Measurements from ENCODE around the gene PPP1R3F. TPM values are rescaled to one million over a fixed set of nuclear protein-coding genes. Genes with fewer than 3 reads are reported as not detected.
"Not testable (repeated sequence)": the region's sequence is repeated elsewhere in the genome, so short reads cannot be mapped to it uniquely, and the experiment has no call there.

PPP1R3F gene
- total and polyA plus RNA-seq, 8 donors, result 1.4 to 20.4 (median 4.8) TPM

DNA sequence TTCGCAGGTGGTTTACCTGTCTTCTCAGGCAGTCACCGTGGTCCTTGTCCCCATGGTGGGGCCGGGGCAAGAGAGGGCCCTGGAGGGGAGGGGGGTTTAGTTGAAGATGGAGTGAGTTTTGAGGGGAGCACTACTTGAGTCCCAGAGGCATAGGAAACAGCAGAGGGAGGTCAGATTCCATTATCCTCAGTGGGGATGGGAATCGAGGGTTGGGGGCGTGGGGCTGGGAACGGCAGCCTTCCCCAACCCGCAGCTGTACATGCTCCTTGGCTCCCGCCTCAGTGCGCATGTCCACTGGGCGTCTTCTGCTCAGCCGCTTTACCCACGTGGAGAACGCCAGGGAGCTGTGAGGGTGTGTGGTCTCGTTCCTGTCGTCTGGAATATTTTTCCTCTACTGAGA, 33.8 kb downstream of the PPP1R3F start, which contains the start of gene GAGE10:
TSS of gene GAGE10 (plus strand) at position 301 of the 400 bp plus-strand sequence. CDS start 1,214 bp downstream, outside the sequence.
- TF ChIP-seq EP300 (IDR thresholded peaks at IDR 0.05) (no peak), POLR2AphosphoS5 (IDR thresholded peaks at IDR 0.05) (no peak), POLR2A (IDR thresholded peaks at IDR 0.05) (no peak), CTCF (IDR thresholded peaks at IDR 0.05) (no peak)
- no peak for DNase-seq
- Histone ChIP-seq H3K27ac (no peak within 1 kb of the TSS), H3K27me3 (peaks cover 0 to 3% (median 0%) of the 10 kb centered on the region in 3 donors), H3K36me3 (no peaks in the 10 kb centered on the region), H3K9me3 (no peaks in the 10 kb centered on the region), H3K4me3 (no peak within 1 kb of the TSS), H3K4me1 (no peaks in the 10 kb centered on the region)
- intact Hi-C loops (cut with DNase I; ENCODE audit: low total_unique reads), result no loop called here
- WGBS, 5 donors, result 72 to 97% (median 87%) methylated on average over 6 to 15 of the region's 15 CpGs

GRCh38 chrX:49307775-49308174, 38.2 kb downstream of the PPP1R3F start:
- H3K4me1 ChIP-seq, result peaks cover 0 to 13% (median 5%) of the 10 kb centered on the region in 4 donors

DNA sequence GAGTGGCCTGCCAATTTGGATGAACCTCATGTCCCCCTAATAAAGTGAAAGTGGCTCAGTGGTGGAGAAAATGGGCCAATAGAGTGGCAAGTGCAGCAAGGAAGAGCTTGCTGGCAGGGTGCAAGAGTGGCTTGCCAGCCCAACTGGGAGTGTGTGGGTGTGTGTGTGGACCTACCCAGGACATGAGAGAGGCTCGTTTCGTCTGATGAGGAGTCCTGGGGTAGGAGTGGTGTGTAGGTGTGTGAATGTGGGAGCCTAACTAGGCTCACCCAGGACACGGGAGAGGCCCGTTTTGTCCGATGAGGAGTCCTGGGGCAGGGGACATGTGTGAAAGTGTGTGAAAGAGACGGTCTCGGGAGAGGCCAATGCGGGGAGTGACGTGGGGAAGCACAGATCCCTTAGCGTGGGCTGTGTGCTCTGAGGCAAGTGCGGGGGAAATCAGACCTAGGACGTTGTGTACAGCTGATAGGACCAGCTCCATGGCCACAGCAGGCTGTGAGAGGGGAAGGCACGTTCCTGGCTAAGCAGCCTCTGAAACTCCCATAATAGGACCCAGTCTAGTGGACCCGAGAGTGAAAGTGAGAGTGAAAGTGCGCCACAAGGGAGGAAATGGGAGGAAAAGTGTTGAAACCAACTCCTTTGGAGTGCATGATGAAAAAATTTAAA, 39.1 kb downstream of the PPP1R3F start:
- 60 to 71% (median 68%) methylated on average over 13 to 15 of the region's 15 CpGs for WGBS, 5 donors
- peak in 1 of 2 donors; percentile 67 for DNase-seq

More at GRCh38 chrX:49307775-49308174, 38.2 kb downstream of the PPP1R3F start:
- H3K36me3 ChIP-seq; intact Hi-C loops (cut with DNase I; ENCODE audit: low total_unique reads); DNase-seq; H3K27ac ChIP-seq; H3K4me3 ChIP-seq; H3K9me3 ChIP-seq; H3K27me3 ChIP-seq: not testable (repeated sequence)
- WGBS, 5 donors, result 38 to 66% (median 53%) methylated on average over 2 of the region's 2 CpGs

DNA sequence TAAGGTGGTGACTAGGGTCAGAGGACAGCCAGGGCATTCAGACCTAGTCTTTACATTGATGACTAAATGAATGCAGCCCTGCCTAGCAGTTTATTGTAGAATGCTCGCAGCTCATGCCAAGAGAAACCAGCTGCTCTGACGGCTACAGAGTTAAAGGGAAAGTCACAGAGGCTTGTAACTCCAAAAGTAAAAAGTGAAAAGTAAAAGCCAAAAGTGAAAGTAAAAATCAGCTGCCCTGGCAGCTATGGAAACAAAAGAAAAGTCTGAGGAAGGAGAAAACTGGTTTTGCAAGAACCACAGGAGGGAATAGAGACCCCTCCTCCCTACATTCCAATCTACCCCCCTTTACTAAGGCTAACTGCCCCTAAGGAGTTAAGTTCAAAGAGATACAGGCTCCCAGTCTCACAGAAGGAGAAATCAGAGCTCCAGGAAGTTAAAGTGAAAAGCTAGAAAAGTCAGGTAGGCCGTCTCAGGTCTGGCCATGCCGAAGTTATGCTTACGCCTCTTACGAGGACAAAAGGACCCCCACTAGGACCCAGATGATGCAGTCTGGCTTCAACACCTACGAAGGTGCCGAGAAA, 39.9 kb downstream of the PPP1R3F start:
- WGBS, 5 donors, result 7 to 23% (median 13%) methylated on average over 8 of the region's 8 CpGs
- no peaks in the 10 kb centered on the region for H3K9me3 ChIP-seq
- intact Hi-C loops (cut with DNase I; ENCODE audit: low total_unique reads), result no loop called here
- peak in 1 of 2 donors; percentile 65 for DNase-seq
- H3K36me3 ChIP-seq, result no peaks in the 10 kb centered on the region
- peak overlapping the region; percentile 44 to 78 (median 70) for H3K27ac ChIP-seq
- TF ChIP-seq CTCF (IDR thresholded peaks at IDR 0.05) (no peak), POLR2AphosphoS5 (IDR thresholded peaks at IDR 0.05) (no peak), POLR2A (IDR thresholded peaks at IDR 0.05) (no peak), EP300 (IDR thresholded peaks at IDR 0.05) (no peak)
- H3K27me3 ChIP-seq, result no peaks in the 10 kb centered on the region
- peak overlapping the region; percentile 30 to 36 (median 34) for H3K4me3 ChIP-seq
- peaks cover 0 to 13% (median 5%) of the 10 kb centered on the region in 4 donors for H3K4me1 ChIP-seq

More for the DNA sequence above, 39.1 kb downstream of the PPP1R3F start:
- TF ChIP-seq POLR2A (IDR thresholded peaks at IDR 0.05) (no peak), CTCF (IDR thresholded peaks at IDR 0.05) (no peak)
- H3K27ac ChIP-seq, result peak overlapping the region in 4 of 5 donors; percentile 54 to 78 (median 72)
- no peaks in the 10 kb centered on the region for H3K9me3 ChIP-seq
- H3K27me3 ChIP-seq, result no peaks in the 10 kb centered on the region
- H3K36me3 ChIP-seq, result no peaks in the 10 kb centered on the region
- intact Hi-C loops (cut with DNase I; ENCODE audit: low total_unique reads), result no loop called here
- peak overlapping the region; percentile 30 to 36 (median 34) for H3K4me3 ChIP-seq
- peaks cover 0 to 13% (median 5%) of the 10 kb centered on the region in 4 donors for H3K4me1 ChIP-seq

- WGBS, 5 donors, result 67 to 84% (median 79%) methylated on average over 17 to 18 of the region's 18 CpGs
- no peak overlapping the region for H3K4me3 ChIP-seq
Observed at GRCh38 chrX:49310371-49310770, 40.8 kb downstream of the PPP1R3F start.

More at GRCh38 chrX:49310371-49310770, 40.8 kb downstream of the PPP1R3F start:
- DNase-seq, result no peak
- no peaks in the 10 kb centered on the region for H3K9me3 ChIP-seq
- TF ChIP-seq POLR2A (IDR thresholded peaks at IDR 0.05), result no peak
- no peak for TF ChIP-seq CTCF (IDR thresholded peaks at IDR 0.05)
- TF ChIP-seq POLR2AphosphoS5 (IDR thresholded peaks at IDR 0.05), result no peak
- TF ChIP-seq EP300 (IDR thresholded peaks at IDR 0.05), result no peak
- H3K27me3 ChIP-seq, result no peaks in the 10 kb centered on the region
- intact Hi-C loops (cut with DNase I; ENCODE audit: low total_unique reads), result no loop called here
- no peaks in the 10 kb centered on the region for H3K36me3 ChIP-seq
- H3K27ac ChIP-seq, result peak overlapping the region in 2 of 5 donors; percentile 70 to 78
- peaks cover 0 to 13% (median 5%) of the 10 kb centered on the region in 4 donors for H3K4me1 ChIP-seq

Data from stomach (tissue), 9 donors.